Cardiac muscle cell (in vitro differentiated cells and primary cell): ENCODE results near the gene TUBB4A. TPM values are rescaled to one million over a fixed set of nuclear protein-coding genes. Genes with fewer than 3 reads are reported as not detected.

Experiments used
- DNase-seq, 2 donors: peaks; one replicate each; pipeline versions ENCODE4 v3.0.0 to v3.0.0-alpha.2; 2010 to 2017; ENCODE audit warnings: low read depth in 1 of 2, low spot score in 1 of 2
- H3K27ac ChIP-seq: fragments of 200-600 bp; sonication (generic); 2 replicates; pipeline ENCODE4 v1.5.1; 2016
- H3K27me3 ChIP-seq: fragments of 200-600 bp; sonication (generic); 2 replicates; pipeline ENCODE4 v1.6.0; 2016; ENCODE audit warnings: control low read depth
- H3K36me3 ChIP-seq: fragments of 200-600 bp; sonication (generic); 2 replicates; pipeline ENCODE4 v1.5.1; 2016; ENCODE audit warnings: control low read depth
- H3K4me1 ChIP-seq: fragments of 200-600 bp; sonication (generic); 2 replicates; pipeline ENCODE4 v1.8.1; 2017; ENCODE audit warnings: low read depth, mild to moderate bottlenecking, mixed run types
- H3K4me3 ChIP-seq: fragments of 200-600 bp; sonication (generic); 2 replicates; pipeline ENCODE4 v1.5.1; 2016; ENCODE audit warnings: mild to moderate bottlenecking
- H3K9me3 ChIP-seq: fragments of 200-600 bp; sonication (generic); 2 replicates; pipeline ENCODE4 v1.5.1; 2017; ENCODE audit warnings: low read depth, mild to moderate bottlenecking, control low read depth
- polyA plus RNA-seq: library from polyadenylated mRNA; unstranded; fragments of >200 nt; fragmentation: Nextera tagmentation; extraction: Ambion mirVana; gene quantifications from 2 replicates; pipeline ENCODE4 v1.2.1, GENCODE V29; 2016
- total RNA-seq: library from RNA; depleted of rRNA; stranded (reverse); fragments of >200 nt; gene quantifications from 2 replicates; pipeline ENCODE4 v1.2.3, GENCODE V29; 2016
- TF ChIP-seq, protein P1 (sequence below): IDR thresholded peaks from 2 replicates; pipeline ENCODE4 v1.5.1; 2012; ENCODE audit warnings: low read depth, mild to moderate bottlenecking, low read length

The TUBB4A gene
- total and polyA plus RNA-seq, 2 experiments from 2014 or later, result 18.2 to 21.6 TPM

DNA sequence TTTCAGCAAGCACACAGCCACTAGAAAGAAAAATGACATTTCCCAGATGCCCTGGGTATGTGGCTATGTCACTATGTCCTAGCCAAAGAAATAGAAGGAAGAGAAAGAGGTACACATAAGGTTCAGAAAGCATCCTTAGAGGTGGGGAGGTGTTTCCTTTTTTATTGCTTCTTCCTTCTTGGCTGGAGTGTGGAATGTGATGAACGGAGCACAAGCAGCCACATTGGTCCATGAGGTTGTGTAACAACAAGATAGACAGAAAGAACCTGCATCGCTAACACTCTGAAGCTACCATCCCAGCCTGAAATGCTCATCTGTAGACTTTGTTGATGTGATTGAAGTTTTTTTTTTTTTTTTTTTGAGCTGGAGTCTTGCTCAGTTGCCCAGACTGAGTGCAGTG is 49.2 kb downstream of the TUBB4A start:
- Histone ChIP-seq H3K4me1 (peaks cover under 1% of the 10 kb centered on the region), H3K9me3 (no peaks in the 10 kb centered on the region), H3K27ac (no peak overlapping the region), H3K36me3 (peaks cover 26% of the 10 kb centered on the region), H3K27me3 (no peaks in the 10 kb centered on the region), H3K4me3 (no peak overlapping the region)
- TF ChIP-seq, protein P1, sequence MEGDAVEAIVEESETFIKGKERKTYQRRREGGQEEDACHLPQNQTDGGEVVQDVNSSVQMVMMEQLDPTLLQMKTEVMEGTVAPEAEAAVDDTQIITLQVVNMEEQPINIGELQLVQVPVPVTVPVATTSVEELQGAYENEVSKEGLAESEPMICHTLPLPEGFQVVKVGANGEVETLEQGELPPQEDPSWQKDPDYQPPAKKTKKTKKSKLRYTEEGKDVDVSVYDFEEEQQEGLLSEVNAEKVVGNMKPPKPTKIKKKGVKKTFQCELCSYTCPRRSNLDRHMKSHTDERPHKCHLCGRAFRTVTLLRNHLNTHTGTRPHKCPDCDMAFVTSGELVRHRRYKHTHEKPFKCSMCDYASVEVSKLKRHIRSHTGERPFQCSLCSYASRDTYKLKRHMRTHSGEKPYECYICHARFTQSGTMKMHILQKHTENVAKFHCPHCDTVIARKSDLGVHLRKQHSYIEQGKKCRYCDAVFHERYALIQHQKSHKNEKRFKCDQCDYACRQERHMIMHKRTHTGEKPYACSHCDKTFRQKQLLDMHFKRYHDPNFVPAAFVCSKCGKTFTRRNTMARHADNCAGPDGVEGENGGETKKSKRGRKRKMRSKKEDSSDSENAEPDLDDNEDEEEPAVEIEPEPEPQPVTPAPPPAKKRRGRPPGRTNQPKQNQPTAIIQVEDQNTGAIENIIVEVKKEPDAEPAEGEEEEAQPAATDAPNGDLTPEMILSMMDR, result no peak
- no peak for DNase-seq

- Histone ChIP-seq H3K27ac (no peak overlapping the region), H3K36me3 (peaks cover 23% of the 10 kb centered on the region), H3K27me3 (no peaks in the 10 kb centered on the region), H3K4me1 (no peaks in the 10 kb centered on the region), H3K9me3 (no peaks in the 10 kb centered on the region), H3K4me3 (no peak overlapping the region)
- no peak for DNase-seq
- TF ChIP-seq, protein P1, result no peak
These were observed 49.9 kb downstream of the TUBB4A start for GRCh38 chr19:6452223-6452614.

DNA sequence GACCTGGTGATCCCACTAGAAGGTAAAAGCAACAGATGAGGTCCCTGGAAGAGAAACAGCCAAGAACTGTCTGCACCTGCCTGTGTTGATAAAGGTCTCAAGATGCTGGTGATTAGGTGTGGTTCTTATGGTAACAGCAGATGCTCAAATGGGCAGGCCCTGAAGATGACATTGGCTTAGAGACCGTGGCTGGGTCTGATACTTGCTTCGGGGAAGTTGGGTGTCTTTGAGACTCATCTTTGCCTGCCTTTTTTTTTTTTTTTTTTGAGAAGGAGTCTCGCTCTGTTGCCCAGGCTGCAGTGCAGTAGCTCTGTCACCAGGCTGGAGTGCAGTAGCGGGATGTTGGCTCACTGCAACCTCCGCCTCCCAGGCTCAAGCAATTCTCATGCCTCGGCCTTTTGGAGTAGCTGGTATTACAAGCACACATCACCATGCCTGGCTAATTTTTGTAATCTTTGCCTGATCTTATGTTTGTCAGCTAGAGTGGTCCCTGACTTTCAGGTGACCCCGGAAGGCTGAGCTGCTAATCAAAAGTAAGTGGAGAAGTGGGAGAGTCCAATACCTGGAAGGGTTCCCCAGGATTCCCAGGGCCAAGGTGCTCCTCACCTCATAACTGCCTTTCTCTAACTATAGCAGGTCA is 50.4 kb downstream of the TUBB4A start:
- no peak for DNase-seq
- no peak overlapping the region for H3K27ac ChIP-seq
- TF ChIP-seq, protein P1, result no peak
- H3K27me3 ChIP-seq, result no peaks in the 10 kb centered on the region
- H3K9me3 ChIP-seq, result no peaks in the 10 kb centered on the region
- H3K36me3 ChIP-seq, result peaks cover 23% of the 10 kb centered on the region
- no peaks in the 10 kb centered on the region for H3K4me1 ChIP-seq
- no peak overlapping the region for H3K4me3 ChIP-seq

- no peaks in the 10 kb centered on the region for H3K4me1 ChIP-seq
- H3K4me3 ChIP-seq, result no peak overlapping the region
- no peak for DNase-seq
- peaks cover 20% of the 10 kb centered on the region for H3K36me3 ChIP-seq
- no peaks in the 10 kb centered on the region for H3K9me3 ChIP-seq
- no peaks in the 10 kb centered on the region for H3K27me3 ChIP-seq
- H3K27ac ChIP-seq, result no peak overlapping the region
- TF ChIP-seq, protein P1, result no peak
These were observed 51.9 kb downstream of the TUBB4A start for GRCh38 chr19:6450166-6450565.

GRCh38 chr19:6448045-6448444 is 54.1 kb downstream of the TUBB4A start:
- Histone ChIP-seq H3K27me3 (no peaks in the 10 kb centered on the region), H3K4me3 (no peak overlapping the region)
- TF ChIP-seq, protein P1, result no peak

More at GRCh38 chr19:6448045-6448444, 54.1 kb downstream of the TUBB4A start:
- H3K4me1 ChIP-seq, result no peaks in the 10 kb centered on the region
- H3K36me3 ChIP-seq, result peaks cover 6% of the 10 kb centered on the region
- DNase-seq, result no peak
- H3K27ac ChIP-seq, result no peak overlapping the region
- no peaks in the 10 kb centered on the region for H3K9me3 ChIP-seq
